Stomach (tissue), 9 donors: ENCODE data around the gene SDK2. TPM values are rescaled to one million over a fixed set of nuclear protein-coding genes. Genes with fewer than 3 reads are reported as not detected.

ENCODE experiments used
- DNase-seq, 2 donors: peaks; one replicate each; pipeline versions ENCODE4 v3.0.0 to v3.0.0-alpha.2; 2013 to 2019
- H3K27ac ChIP-seq, 5 donors: fragments of 200-600 bp in 4 of 5; sonication (generic) in 4 of 5; one replicate each; pipeline ENCODE4 v1.5.1; 2013 to 2019; ENCODE audit warnings: mild to moderate bottlenecking in 1 of 5, moderate library complexity in 1 of 5
- H3K27me3 ChIP-seq, 3 donors: fragments of 200-600 bp; sonication (generic); one replicate each; pipeline ENCODE4 v1.5.1; 2017 to 2019; ENCODE audit warnings: mixed run types in 1 of 3
- H3K36me3 ChIP-seq, 4 donors: fragments of 200-600 bp; sonication (generic); 1 replicate in 3 of 4; 2 replicates in 1 of 4; pipeline ENCODE4 v1.5.1; 2016 to 2019
- H3K4me1 ChIP-seq, 4 donors: fragments of 200-600 bp; sonication (generic); one replicate each; pipeline ENCODE4 v1.5.1; 2016 to 2019
- H3K4me3 ChIP-seq, 4 donors: fragments of 200-600 bp; sonication (generic) in 3 of 4; one replicate each; pipeline ENCODE4 v1.5.1; 2016 to 2019; ENCODE audit warnings: mild to moderate bottlenecking in 1 of 4
- H3K9me3 ChIP-seq, 4 donors: fragments of 200-600 bp; sonication (generic); one replicate each; pipeline ENCODE4 v1.5.1; 2016 to 2019
- CTCF ChIP-seq, 7 experiments: fragments of 450-650 bp in 4 of 7; fragments of 200-600 bp in 3 of 7; sonication (generic) in 3 of 7; IDR thresholded peaks; one replicate each; pipeline ENCODE4 v1.5.1; 2016 to 2019; ENCODE audit warnings: antibody characterized with exemption in 7 of 7, control low read depth in 2 of 7, mild to moderate bottlenecking in 1 of 7
- EP300 ChIP-seq: sonication (generic); formaldehyde crosslinking; IDR thresholded peaks from one replicate; pipeline ENCODE4 v1.6.1; 2017; ENCODE audit warnings: antibody characterized with exemption
- POLR2A ChIP-seq, 4 donors: fragments of 450-650 bp; IDR thresholded peaks; one replicate each; pipeline ENCODE4 v1.6.1; 2016; ENCODE audit warnings: antibody characterized with exemption in 4 of 4, control low read depth in 2 of 4, mild to moderate bottlenecking in 1 of 4, moderate library complexity in 1 of 4
- POLR2AphosphoS5 ChIP-seq, 3 donors: sonication (generic); formaldehyde crosslinking; IDR thresholded peaks; one replicate each; pipeline ENCODE4 v1.6.1; 2016; ENCODE audit warnings: antibody characterized with exemption in 3 of 3
- WGBS, 5 donors: extraction: QIAGEN DNeasy Blood & Tissue Kit in 3 of 5; methylation state at CpG; one replicate each; pipeline versions ENCODE4 v1.1.5 to v1.1.7; 2013 to 2018; 5-methylcytosine and 5-hydroxymethylcytosine counted together
- intact Hi-C: fragments of 100-400 bp; cut with DNase I; formaldehyde crosslinking; loops from one replicate; pipeline ENCODE4 v1.15.1; 2023; ENCODE audit warnings: low total_unique reads
- polyA plus RNA-seq, 3 donors: library from polyadenylated mRNA; stranded (reverse); fragments of 200-250 nt; gene quantifications; one replicate each; pipeline ENCODE4 v1.2.3, GENCODE V29; 2013
- total RNA-seq, 5 donors: library from RNA; depleted of rRNA; stranded (reverse); fragments of >200 nt; gene quantifications; one replicate each; pipeline versions ENCODE4 v1.1.0 to v1.2.3, GENCODE V29; 2014 to 2016
- donor health status: healthy with polysubstance abuse.
- donor health status: Bipolar disorder and iron deficiency.
- donor health status: healthy.

SDK2 gene
- total and polyA plus RNA-seq, 8 donors, result under 0.01 to 9.6 (median 0.44) TPM; not detected in 1

DNA sequence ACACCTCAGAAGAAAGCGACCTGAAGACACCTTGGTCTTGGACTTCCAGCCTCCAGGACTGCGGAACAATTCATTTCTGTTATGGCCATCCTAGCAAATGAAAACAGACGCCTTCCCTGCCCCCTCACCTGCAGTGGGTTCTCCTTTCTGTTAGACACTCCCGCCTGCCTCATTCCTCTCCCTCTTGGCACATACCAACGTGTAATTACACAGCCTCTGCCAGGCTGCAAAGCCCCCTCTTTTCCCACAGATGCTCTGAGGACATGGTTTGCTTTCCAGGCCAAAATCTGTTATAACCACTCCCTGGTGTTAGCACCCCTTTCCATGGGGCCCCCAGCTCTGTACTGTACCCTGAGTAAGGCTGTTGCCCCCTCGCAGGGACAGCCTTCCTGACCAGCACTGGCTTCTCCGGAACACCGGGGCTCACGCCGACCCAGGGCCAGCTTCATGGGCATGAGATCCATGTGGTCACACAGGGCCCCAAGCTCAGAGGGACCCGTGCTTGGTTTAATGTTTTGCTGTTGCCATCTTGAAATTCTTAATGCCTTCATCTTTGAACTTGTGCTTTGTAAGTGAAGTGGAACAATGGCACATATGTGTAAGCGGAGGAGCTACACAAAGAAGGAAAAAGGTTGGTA lies 64.1 kb downstream of the SDK2 start:
- Histone ChIP-seq H3K36me3 (no peaks in the 10 kb centered on the region), H3K9me3 (no peaks in the 10 kb centered on the region), H3K4me1 (no peaks in the 10 kb centered on the region), H3K27ac (no peak overlapping the region), H3K27me3 (peaks cover 0 to 24% (median 0%) of the 10 kb centered on the region in 3 donors), H3K4me3 (no peak overlapping the region)
- 83 to 88% (median 87%) methylated on average over 12 of the region's 12 CpGs for WGBS, 5 donors
- TF ChIP-seq EP300 (no peak), POLR2A (IDR thresholded peaks at IDR 0.05) (no peak), POLR2AphosphoS5 (IDR thresholded peaks at IDR 0.05) (no peak), CTCF (IDR thresholded peaks at IDR 0.05) (no peak)
- intact Hi-C loops, result no loop called here
- no peak for DNase-seq

- H3K27ac ChIP-seq, result no peak overlapping the region
- DNase-seq, result no peak
- no peak for TF ChIP-seq POLR2A (IDR thresholded peaks at IDR 0.05)
- no peak for TF ChIP-seq POLR2AphosphoS5 (IDR thresholded peaks at IDR 0.05)
- no peak for TF ChIP-seq EP300
- H3K4me3 ChIP-seq, result no peak overlapping the region
- intact Hi-C loops, result loop anchor here (10.0 kb wide), 1 partner anchor 138 kb away; no protein-coding TSS in a partner anchor
- no peaks in the 10 kb centered on the region for H3K4me1 ChIP-seq
- no peaks in the 10 kb centered on the region for H3K36me3 ChIP-seq
- 74 to 77% (median 74%) methylated on average over 6 of the region's 6 CpGs for WGBS, 5 donors
- H3K27me3 ChIP-seq, result peaks cover 0 to 31% (median 0%) of the 10 kb centered on the region in 3 donors
- no peaks in the 10 kb centered on the region for H3K9me3 ChIP-seq
Observed at GRCh38 chr17:73576556-73577098, 67.6 kb downstream of the SDK2 start.

- WGBS, 5 donors, result 51 to 64% (median 56%) methylated on average over 15 of the region's 15 CpGs
- intact Hi-C loops, result loop anchor here (10.0 kb wide), 1 partner anchor 139 kb away; no protein-coding TSS in a partner anchor
- no peak overlapping the region for H3K4me3 ChIP-seq
- H3K4me1 ChIP-seq, result no peaks in the 10 kb centered on the region
- TF ChIP-seq POLR2A (IDR thresholded peaks at IDR 0.05) (no peak), CTCF (IDR thresholded peaks at IDR 0.05) (no peak)
- H3K9me3 ChIP-seq, result no peaks in the 10 kb centered on the region
- no peak overlapping the region for H3K27ac ChIP-seq
- no peaks in the 10 kb centered on the region for H3K36me3 ChIP-seq
- H3K27me3 ChIP-seq, result peaks cover 0 to 33% (median 4%) of the 10 kb centered on the region in 3 donors
- DNase-seq, result no peak
Observed at GRCh38 chr17:73575470-73576221, 68.6 kb downstream of the SDK2 start.

- 75 to 86% (median 80%) methylated on average over 11 to 26 of the region's 26 CpGs for WGBS, 5 donors
- Histone ChIP-seq H3K27ac (no peak overlapping the region), H3K27me3 (peaks cover 0 to 33% (median 4%) of the 10 kb centered on the region in 3 donors), H3K4me3 (no peak overlapping the region), H3K9me3 (no peaks in the 10 kb centered on the region), H3K36me3 (no peaks in the 10 kb centered on the region), H3K4me1 (no peaks in the 10 kb centered on the region)
- TF ChIP-seq EP300 (no peak), POLR2A (IDR thresholded peaks at IDR 0.05) (no peak), CTCF (IDR thresholded peaks at IDR 0.05) (no peak), POLR2AphosphoS5 (IDR thresholded peaks at IDR 0.05) (no peak)
- intact Hi-C loops, result loop anchor here (10.0 kb wide), 1 partner anchor 143 kb away; no protein-coding TSS in a partner anchor
- no peak for DNase-seq
Observed at GRCh38 chr17:73571511-73572130, 72.6 kb downstream of the SDK2 start.
